K562 (cell line): ENCODE data around the gene RNF167. TPM values are rescaled to one million over a fixed set of nuclear protein-coding genes. Genes with fewer than 3 reads are reported as not detected.

Experiments used
- DIDO1 ChIP-seq: fragments of 450-650 bp; IDR thresholded peaks from 2 replicates; pipeline ENCODE4 v1.6.1; 2016; ENCODE audit warnings: low read depth, missing biosample characterization, missing genetic modification characterization
- FOXO4 ChIP-seq: fragments of 450-650 bp; formaldehyde crosslinking; IDR thresholded peaks from 2 replicates; pipeline ENCODE4 v1.4.0; 2020; ENCODE audit warnings: mild to moderate bottlenecking, moderate library complexity
- GTF2F1 ChIP-seq: IDR thresholded peaks from 2 replicates; pipeline ENCODE4 v1.6.1; 2011; ENCODE audit warnings: low read depth, low read length, improper control_type of control experiment
- HES1 ChIP-seq: fragments of 450-650 bp; IDR thresholded peaks from 2 replicates; pipeline ENCODE4 v1.6.1; 2016; ENCODE audit warnings: low read depth, mild to moderate bottlenecking, moderate library complexity
- HEY1 ChIP-seq: fragments of 250-450 bp; sonication (Bioruptor Pico); IDR thresholded peaks from 2 replicates; pipeline ENCODE4 v1.5.0; 2020; ENCODE audit warnings: mild to moderate bottlenecking, moderate library complexity, borderline replicate concordance
- LEF1 ChIP-seq: fragments of 450-650 bp; IDR thresholded peaks from 2 replicates; pipeline ENCODE4 v1.6.1; 2016; ENCODE audit warnings: mild to moderate bottlenecking
- PCBP2 ChIP-seq: fragments of 200-400 bp; formaldehyde crosslinking; IDR thresholded peaks from 2 replicates; pipeline ENCODE4 v1.6.1; 2018; ENCODE audit warnings: low read length, low read depth, mild to moderate bottlenecking, moderate library complexity; ENCODE audit not compliant: poor library complexity, severe bottlenecking
- PHB ChIP-seq: fragments of 250-450 bp; sonication (Bioruptor Pico); IDR thresholded peaks from 2 replicates; pipeline ENCODE4 v1.5.0; 2021
- POLR2B ChIP-seq: fragments of 450-650 bp; IDR thresholded peaks from 2 replicates; pipeline ENCODE4 v1.6.1; 2018; ENCODE audit warnings: low read depth; ENCODE audit not compliant: partially characterized antibody
- PURB ChIP-seq: sonication (generic); formaldehyde crosslinking; IDR thresholded peaks from 2 replicates; pipeline ENCODE4 v1.9.0; 2021; ENCODE audit warnings: low read depth, mild to moderate bottlenecking, missing genetic modification reagents
- RAD51 ChIP-seq: fragments of 450-650 bp; IDR thresholded peaks from 2 replicates; pipeline ENCODE4 v1.7.1; 2016; ENCODE audit warnings: low read depth, mild to moderate bottlenecking, borderline replicate concordance
- SIN3A ChIP-seq, 2 experiments: fragments of 150-350 bp in 1 of 2; IDR thresholded peaks; 2 replicates each; pipeline ENCODE4 v1.6.1; 2011 to 2016; ENCODE audit warnings: borderline replicate concordance in 2 of 2, low read depth in 2 of 2, low read length in 2 of 2, mild to moderate bottlenecking in 2 of 2, moderate library complexity in 2 of 2; ENCODE audit not compliant: control insufficient read depth in 1 of 2
- SOX6 ChIP-seq: fragments of 450-650 bp; IDR thresholded peaks from 2 replicates; pipeline ENCODE4 v1.6.1; 2014; ENCODE audit warnings: mild to moderate bottlenecking
- TAF1 ChIP-seq: IDR thresholded peaks from 2 replicates; pipeline ENCODE4 v1.6.1; 2011; ENCODE audit warnings: mild to moderate bottlenecking, low read length, moderate library complexity; ENCODE audit not compliant: insufficient read depth, control insufficient read depth, severe bottlenecking; ENCODE audit errors: extremely low read depth
- THRAP3 ChIP-seq: fragments of 450-650 bp; IDR thresholded peaks from 2 replicates; pipeline ENCODE4 v1.6.1; 2016; ENCODE audit warnings: mild to moderate bottlenecking, inconsistent platforms, borderline replicate concordance
- TRIM28 ChIP-seq: fragments of 450-650 bp; IDR thresholded peaks from 2 replicates; pipeline ENCODE4 v1.6.1; 2017
- U2AF1 ChIP-seq: fragments of 200-400 bp; formaldehyde crosslinking; optimal IDR thresholded peaks from 2 replicates; pipeline ENCODE3; 2017; ENCODE audit warnings: mild to moderate bottlenecking, low read depth, low read length, moderate library complexity
- ZNF253 ChIP-seq: fragments of 250-450 bp; sonication (Bioruptor Pico); conservative IDR thresholded peaks from 2 replicates; pipeline ENCODE4 v1.6.1; 2021; ENCODE audit warnings: mild to moderate bottlenecking
- ZNF3 ChIP-seq: fragments of 250-450 bp; sonication (Bioruptor Pico); IDR thresholded peaks from 2 replicates; pipeline ENCODE4 v1.5.0; 2021; ENCODE audit warnings: mild to moderate bottlenecking, moderate library complexity
- ZNF707 ChIP-seq: fragments of 250-450 bp; sonication (Bioruptor Pico); conservative IDR thresholded peaks from 2 replicates; pipeline ENCODE4 v1.8.0; 2022; ENCODE audit warnings: inconsistent platforms, mild to moderate bottlenecking, moderate library complexity
- ZNF778 ChIP-seq: fragments of 450-650 bp; formaldehyde crosslinking; IDR thresholded peaks from 2 replicates; pipeline ENCODE4 v1.4.0; 2020; ENCODE audit warnings: mild to moderate bottlenecking, moderate library complexity
- ZNF785 ChIP-seq: fragments of 250-450 bp; sonication (Bioruptor Pico); IDR thresholded peaks from 2 replicates; pipeline ENCODE4 v1.4.0; 2020; ENCODE audit warnings: mild to moderate bottlenecking
- polyA plus RNA-seq, 8 experiments: library from polyadenylated mRNA; depleted of rRNA in 4 of 8; stranded (reverse) in 5 of 8; unstranded in 3 of 8; fragments of >200 nt; fragmentation: Nextera tagmentation in 2 of 8; fragmentation: Illumina TruSeq in 1 of 8; extraction: Ambion mirVana in 2 of 8; extraction: Trizol in 1 of 8; gene quantifications; 2 replicates each; pipeline versions ENCODE4 v1.2.1 to v1.2.3, GENCODE V29; 2011 to 2014; ENCODE audit warnings: inconsistent platforms in 1 of 8, missing spikeins in 1 of 8
- total RNA-seq, 7 experiments: library from RNA; depleted of rRNA in 6 of 7; stranded (reverse); fragments of >200 nt in 6 of 7; fragmentation: Illumina TruSeq in 2 of 7; extraction: Trizol in 2 of 7; gene quantifications; 2 replicates each; pipeline versions ENCODE4 v1.2.1 to v1.2.3, GENCODE V29; 2011 to 2021; ENCODE audit warnings: low replicate concordance in 1 of 7
- TF ChIP-seq, protein P1 (sequence below), 2 experiments: fragments of 450-650 bp; IDR thresholded peaks; 2 replicates each; pipeline ENCODE4 v1.6.1; 2018; ENCODE audit warnings: mild to moderate bottlenecking in 2 of 2, low read depth in 1 of 2; ENCODE audit not compliant: partially characterized antibody in 2 of 2

Gene RNF167
- total and polyA plus RNA-seq, 9 of the 15 experiments (the other 6 are each of a cell fraction or from before 2014, with no cell fraction given): 16.5 to 143 (median 45.5) TPM

- TF ChIP-seq DIDO1 (no peak), TAF1 (peak; percentile 84), HEY1 (CRISPR knock-in tag) (no peak), ZNF785 (CRISPR knock-in tag) (no peak), HES1 (0 out of 2 replicates have a peak, but pooled peaks have one; percentile 48), PURB (no peak), LEF1 (peak; percentile 18; the same call in 1 of the 2 replicates), PCBP2 (no peak), SOX6 (no peak), ZNF707 (no peak), THRAP3 (no peak), TRIM28 (peak; percentile 51; the same call in 1 of the 2 replicates), U2AF1 (peak; percentile 55), SIN3A (IDR thresholded peaks at IDR 0.05; ENCODE audit: borderline replicate concordance in 2 of 2, control insufficient read depth in 1 of 2, low read depth in 2 of 2, low read length in 2 of 2) (peak; percentile 41 to 60; a peak in 3 of 4 replicates), ZNF778 (CRISPR knock-in tag) (no peak), ZNF3 (CRISPR knock-in tag) (no peak), GTF2F1 (no peak), ZNF253 (CRISPR knock-in tag) (no peak), PHB (CRISPR knock-in tag) (no peak), POLR2B (peak; percentile 67), FOXO4 (CRISPR knock-in tag) (no peak), RAD51 (no peak)
- TF ChIP-seq, protein P1, sequence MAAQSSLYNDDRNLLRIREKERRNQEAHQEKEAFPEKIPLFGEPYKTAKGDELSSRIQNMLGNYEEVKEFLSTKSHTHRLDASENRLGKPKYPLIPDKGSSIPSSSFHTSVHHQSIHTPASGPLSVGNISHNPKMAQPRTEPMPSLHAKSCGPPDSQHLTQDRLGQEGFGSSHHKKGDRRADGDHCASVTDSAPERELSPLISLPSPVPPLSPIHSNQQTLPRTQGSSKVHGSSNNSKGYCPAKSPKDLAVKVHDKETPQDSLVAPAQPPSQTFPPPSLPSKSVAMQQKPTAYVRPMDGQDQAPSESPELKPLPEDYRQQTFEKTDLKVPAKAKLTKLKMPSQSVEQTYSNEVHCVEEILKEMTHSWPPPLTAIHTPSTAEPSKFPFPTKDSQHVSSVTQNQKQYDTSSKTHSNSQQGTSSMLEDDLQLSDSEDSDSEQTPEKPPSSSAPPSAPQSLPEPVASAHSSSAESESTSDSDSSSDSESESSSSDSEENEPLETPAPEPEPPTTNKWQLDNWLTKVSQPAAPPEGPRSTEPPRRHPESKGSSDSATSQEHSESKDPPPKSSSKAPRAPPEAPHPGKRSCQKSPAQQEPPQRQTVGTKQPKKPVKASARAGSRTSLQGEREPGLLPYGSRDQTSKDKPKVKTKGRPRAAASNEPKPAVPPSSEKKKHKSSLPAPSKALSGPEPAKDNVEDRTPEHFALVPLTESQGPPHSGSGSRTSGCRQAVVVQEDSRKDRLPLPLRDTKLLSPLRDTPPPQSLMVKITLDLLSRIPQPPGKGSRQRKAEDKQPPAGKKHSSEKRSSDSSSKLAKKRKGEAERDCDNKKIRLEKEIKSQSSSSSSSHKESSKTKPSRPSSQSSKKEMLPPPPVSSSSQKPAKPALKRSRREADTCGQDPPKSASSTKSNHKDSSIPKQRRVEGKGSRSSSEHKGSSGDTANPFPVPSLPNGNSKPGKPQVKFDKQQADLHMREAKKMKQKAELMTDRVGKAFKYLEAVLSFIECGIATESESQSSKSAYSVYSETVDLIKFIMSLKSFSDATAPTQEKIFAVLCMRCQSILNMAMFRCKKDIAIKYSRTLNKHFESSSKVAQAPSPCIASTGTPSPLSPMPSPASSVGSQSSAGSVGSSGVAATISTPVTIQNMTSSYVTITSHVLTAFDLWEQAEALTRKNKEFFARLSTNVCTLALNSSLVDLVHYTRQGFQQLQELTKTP (IDR thresholded peaks at IDR 0.05; ENCODE audit: low read depth in 1 of 2, partially characterized antibody in 2 of 2): peak in 1 of 2 experiments; percentile 57
These were observed 8.3 kb downstream of the RNF167 start, which contains the start of gene PFN1 (continued) for GRCh38 chr17:4948166-4948930.
